CD4-positive, alpha-beta T cell treated with Interleukin-17A for 1 hour (primary cell): ENCODE results near the gene HIPK2.

Experiments used
- DNase-seq: peaks from one replicate; pipeline ENCODE4 v3.0.0-alpha.2; 2020

HIPK2 gene

DNA sequence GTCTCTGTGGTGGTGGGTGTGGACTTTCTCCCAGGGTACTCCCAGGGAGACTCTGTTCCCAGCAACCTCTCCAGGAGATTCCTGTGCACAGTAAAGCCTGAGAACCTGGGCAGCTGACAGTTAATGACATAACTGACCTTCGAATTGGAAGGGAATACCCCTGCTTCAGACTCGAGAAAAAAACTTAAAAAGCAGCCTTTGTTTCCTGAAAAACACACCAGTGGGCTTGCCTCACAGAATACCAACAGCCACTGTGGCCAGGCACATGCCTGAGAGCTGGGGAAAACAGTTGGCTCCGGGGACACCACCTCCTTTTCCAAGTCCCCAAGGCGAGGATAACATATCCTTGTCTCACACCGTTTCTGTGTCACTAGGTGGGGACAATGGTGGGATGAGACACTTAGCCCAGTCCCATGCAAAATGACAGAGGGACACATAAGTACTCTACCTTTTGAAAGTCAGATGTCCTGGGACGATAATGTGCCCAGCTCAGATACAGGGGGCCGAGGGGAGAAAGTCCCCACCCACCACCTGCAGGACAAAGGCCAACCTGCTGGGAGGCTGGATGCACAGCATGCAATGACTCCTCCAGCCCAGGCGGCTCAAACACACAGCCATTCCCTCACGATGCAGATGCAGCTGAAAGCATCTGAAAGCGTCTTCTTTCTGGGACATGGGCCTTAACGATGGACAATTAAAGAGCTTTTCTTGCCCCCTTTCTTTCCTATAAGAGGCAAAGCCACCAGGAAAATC is 65.6 kb downstream of the HIPK2 start:
- DNase-seq = no peak

DNA sequence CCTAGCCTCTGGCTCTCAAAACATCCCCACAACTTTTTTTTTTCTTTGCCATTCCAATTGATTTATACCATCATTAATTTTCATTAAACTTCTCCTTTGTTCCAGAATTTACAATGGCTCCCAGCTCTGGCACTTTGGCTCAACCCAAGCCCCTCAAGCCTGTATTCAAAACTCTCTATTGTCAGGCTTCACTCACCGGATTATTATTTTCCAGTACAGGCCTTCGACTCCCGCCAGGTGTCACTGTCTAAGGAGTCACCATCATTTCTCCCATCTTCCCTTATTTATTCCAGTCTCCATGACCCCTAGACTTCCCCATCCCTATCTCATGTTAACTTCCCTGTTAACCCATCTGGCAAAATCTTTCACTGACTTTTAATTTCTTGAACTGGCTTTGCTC is 67.8 kb downstream of the HIPK2 start:
- DNase-seq = no peak

DNA sequence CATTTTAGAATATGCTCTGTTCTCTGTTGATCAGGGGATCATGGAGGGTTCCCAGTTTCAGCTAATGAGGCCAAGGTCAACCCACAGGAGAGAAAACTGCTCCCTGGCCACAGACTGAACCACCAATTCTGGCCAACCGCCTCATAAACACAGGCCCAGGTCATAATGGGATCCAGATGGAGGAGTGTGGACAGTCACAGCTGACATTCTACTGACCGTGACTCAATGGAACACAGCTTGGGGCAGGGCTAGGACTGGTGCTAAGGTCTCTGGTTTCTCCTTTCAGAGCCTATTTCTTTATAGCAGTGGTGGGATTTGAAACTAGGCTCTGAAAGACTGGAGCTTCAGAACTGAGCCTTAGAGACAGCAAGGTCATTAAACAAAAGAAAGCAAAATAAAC is 68.3 kb downstream of the HIPK2 start:
- no peak for DNase-seq

DNA sequence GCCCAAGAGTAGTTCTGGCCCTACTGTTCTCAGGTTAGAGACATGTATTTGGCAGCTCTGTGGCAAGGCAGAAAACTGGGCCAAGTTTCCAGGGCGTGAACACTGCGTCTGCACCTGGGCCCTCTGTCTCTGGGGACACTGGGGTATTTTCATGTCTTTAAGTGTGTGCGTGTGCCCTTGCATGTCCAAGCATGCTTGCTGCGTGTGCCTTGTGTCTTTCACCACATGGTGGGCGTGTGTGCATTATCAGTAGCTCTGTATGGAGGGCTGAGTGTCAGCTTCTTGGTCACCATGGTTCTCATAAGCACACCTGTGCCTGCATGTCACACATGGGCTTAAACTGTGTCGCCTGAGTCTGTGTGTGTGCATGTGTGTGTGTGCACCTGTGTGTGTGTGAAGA is 69.3 kb downstream of the HIPK2 start:
- DNase-seq = no peak

DNA sequence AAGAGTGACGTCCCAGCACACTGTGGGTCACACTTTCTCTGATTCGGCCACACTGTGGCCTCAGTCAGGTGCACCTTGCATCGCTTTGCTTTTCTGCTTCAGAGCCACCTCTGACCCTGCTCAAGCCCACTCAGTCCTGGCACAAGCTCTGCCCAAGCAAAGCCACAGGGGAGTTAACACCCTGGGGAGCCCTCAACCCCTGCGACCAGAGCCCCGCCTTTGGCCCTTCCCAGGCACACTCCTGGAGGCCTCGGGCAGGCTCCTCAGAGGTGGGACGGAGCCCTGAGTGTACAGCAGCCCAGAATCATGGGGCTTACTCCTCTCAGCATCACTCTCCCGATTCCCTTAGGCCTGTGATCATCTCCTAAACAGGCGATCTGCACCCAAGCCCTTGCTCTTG is 71.0 kb downstream of the HIPK2 start:
- DNase-seq = no peak

DNA sequence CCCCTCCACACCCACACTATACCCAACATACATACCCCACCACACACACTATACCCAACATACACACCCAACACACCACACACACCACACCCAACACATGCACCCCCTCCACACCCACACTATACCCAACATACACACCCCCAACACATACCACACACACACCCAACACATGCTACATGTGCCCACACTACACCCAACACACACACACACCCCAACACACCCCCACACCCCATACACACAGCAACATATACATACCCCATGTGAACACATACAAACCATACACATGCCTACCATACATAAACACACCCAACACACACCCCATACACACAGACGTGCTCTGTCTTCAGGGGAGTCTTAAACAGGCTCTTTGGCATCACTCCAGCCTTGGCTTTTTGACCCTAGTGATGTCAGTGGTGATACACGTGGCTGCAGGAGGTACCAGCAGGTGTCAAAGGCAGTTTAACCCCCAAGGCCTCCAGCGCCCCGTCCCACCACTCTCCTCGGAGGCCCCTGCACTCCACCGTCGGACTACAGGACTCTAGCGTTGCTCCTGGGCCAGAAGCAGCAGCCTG is 73.4 kb downstream of the HIPK2 start:
- DNase-seq = no peak

DNA sequence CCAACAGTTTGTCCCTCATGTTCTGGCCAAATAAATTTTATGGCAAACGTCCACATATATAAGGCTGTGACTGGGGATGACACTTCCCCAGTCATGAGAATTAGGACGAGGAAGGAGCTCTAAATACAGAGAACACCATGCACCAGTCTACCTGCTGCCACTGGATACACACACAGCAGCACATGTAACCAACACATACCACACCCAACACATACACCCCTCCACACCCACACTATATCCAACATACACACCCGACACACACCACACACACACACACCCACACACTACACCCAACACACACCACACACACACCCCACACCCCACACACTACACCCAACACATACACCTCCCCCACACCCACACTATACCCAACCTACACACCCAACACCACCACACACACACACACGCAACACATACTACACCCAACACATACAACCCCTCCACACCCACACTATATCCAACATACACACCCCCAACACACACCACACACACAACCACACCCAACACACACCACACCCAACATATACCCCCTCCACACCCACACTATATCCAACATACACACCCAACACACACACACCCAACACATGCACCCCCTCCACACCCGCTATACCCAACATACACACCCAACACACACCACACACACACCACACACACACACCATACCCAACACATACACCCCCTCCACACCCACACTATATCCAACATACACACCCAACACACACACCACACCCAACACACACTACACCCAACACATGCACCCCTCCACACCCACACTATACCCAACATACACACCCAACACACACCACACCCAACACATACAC is 74.1 kb downstream of the HIPK2 start:
- DNase-seq = no peak

DNA sequence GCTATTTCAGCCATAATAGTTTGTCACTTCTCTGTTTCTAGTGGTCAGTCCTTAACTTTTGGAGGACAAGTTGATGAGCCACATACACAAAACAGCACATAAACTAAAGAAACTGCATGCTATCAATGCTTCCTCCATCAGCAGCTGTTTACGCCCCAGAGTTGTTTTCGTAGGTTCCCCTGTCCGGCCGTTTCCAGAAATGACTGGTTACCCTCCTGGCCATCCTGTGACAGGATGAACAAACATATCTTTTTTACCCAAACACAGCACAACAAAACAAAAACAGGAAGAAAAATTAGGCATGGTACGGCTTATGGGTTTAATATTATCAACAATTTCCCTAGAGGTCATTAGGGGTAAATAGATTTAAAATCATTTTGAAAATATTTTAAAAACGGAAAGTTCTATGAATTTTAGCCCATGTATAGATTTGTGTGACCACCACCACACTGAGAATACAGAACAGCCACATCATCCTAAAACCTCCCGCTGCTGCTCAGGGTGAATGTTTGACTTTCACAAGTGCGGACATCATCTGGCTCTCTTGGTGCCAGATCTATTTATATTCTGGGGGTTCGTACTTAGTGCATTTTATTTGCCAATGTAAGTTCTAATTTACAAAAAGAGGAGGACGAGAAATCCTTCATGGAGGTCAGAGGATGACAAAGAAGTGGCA is 74.8 kb downstream of the HIPK2 start:
- no peak for DNase-seq

DNA sequence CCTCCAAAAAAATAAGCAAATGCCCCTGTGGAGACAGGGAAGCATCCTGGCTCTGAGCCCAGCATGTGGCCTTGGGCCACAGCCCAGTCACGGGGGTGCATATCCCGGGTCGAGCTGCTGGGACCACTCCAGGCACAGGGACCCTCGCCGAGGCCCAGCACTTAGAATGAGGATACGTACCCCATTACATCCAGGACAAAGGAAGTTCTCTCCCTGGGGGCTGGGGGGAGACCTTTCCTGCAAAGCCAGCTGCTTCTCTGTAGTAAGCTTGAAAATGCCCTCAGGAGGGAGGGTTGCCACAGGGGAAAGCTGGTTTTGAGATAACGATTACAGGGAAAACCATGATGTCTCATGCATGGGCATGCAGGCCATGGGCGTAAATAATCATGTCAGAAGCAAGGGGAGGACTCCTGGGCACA is 75.5 kb downstream of the HIPK2 start:
- no peak for DNase-seq

DNA sequence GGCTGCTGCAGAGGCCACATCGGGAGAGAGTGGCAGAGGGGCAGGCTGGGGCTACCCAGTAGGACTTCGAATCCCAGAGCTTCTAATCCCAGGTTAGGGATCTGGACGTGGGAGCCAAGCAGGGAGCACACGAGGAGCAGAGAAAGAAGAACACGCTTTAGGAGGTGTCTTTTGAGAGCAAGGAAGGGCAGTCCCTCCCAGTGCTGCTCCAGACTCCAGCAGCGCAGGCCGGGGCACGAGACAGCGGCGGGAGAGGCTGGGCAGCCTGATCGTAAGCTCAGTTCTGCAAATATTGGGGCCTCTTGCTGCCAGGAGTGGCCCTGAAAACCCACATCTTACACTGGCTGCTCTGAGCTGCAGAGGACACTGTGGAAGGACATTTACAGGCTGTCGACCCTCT is 75.9 kb downstream of the HIPK2 start:
- no peak for DNase-seq

DNA sequence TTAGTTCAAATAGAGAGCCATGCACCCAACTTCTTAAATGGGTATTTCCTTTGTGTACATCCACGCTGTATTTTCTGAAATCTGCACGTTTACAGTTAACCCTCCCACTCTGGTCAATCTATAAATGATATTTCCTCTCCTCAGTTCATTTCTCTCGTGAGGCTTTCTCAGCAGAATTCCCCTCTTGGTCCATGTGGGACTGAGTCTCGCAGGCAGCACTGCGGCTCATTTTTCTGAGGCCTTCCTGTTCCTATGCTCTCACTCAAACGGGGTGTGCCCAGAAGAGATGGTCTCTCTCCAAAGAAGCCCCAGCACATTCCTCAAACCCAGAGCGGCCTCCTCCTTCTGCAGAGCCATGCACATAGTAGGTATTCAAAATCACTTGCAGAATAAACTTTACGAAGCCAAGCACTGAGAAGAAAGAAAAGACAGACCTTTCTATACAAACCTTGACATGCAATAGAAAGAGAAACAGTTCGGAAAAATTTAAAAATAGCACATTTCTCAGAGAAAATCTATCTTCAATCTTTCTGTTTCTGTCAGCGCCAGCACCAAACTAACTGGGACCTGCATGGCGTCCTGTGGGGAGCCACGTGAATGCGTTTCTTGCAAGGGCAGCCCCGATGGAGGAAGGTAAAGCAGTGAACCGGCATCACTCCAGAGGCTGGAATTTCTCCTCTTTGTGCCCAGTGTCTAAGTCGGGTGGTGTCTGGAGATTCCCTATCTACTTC is 77.1 kb downstream of the HIPK2 start:
- no peak for DNase-seq

DNA sequence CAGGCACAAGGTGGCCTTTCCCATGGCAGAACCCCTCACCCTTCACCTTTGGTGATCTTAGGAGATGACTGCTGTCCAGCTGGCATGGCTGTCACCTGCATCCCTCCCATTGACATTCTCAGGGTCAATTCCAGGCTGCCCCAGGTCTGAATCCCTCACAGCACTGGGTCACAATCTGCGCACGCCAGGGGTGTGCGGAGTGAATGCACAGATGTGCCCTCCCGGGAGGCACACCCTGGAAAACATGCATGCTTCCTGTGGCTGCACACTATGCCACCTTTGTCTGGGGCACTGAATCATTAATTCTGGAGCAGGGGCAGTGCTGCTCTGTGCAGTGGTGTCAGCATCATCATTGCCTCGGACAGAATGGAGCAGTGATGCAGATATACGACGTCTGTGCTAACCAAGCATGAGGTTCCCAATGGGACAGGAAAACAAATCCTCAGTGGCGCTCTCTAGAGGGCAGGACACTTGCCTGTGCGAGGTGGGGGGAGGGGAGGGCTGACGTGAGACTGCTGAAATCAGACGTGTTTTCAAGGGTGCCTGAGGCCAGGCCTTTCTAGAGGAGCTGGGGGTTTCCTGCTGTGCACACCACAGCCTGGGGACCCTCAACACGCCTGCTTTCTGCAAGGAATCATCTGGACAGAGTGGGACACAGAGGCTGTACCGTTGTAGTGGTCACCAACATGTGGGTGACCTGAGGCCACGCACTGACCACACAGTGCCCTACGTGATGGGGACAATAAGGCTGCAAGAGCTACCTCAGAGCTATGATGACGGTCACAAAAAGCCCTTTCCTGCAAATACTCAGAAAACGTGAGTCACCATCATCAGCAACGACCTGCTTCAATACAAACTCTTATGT is 77.9 kb downstream of the HIPK2 start:
- DNase-seq = no peak

DNA sequence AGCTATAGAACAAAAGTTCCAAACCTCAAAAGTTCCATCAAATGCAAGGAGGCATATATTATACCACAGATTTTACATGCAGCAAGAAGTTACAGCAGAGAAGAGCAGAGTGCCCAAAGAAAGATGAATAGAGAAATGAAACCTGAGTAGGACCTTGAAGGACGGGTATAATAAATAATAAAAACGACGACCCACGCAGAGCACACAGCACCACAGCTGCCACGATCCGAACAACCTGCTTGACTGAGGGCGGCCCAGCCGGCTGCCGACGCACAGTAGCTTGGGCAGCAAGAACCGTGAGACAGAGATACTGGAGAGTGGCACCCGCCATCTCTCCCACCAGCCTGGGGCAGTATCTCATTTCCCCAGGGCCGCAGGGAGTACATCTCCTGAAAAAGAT is 79.0 kb downstream of the HIPK2 start:
- DNase-seq = no peak

DNA sequence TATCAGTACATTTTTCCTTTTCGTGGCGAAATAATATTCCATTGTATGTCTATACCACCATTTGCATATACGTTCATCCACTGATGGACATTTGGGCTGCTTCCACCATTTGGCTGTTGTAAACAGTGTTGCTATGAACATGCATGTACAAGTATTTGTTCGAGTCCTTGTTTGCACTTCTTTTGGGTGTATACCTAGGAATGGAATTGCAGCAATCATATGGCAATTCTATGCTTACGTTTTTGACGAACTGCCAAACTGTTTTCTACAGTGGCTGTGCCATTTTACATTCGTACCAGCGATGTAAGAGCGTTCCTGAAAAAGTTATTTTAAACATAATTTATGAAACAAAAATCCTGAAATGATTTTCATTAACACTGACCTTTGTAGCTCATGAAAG is 79.5 kb downstream of the HIPK2 start:
- no peak for DNase-seq

DNA sequence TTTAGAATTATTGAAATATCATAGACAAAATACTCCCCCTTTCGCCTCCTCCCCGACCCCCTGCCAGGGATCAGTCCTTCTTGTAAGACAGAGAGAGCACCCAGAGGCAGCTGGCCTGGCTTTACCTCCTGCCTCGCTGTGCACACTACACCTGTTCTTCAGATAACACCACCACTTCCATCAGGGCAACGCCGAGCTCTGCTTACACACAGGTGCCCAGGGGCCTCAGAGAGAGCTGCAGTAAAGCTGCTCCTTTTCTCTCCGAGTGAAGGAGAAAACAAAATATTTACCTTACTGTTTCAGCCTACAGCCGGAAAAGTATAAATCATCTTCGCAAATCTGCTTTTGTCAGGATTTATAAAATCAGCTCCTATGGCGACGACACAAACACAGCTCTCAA is 80.7 kb downstream of the HIPK2 start:
- DNase-seq = no peak

DNA sequence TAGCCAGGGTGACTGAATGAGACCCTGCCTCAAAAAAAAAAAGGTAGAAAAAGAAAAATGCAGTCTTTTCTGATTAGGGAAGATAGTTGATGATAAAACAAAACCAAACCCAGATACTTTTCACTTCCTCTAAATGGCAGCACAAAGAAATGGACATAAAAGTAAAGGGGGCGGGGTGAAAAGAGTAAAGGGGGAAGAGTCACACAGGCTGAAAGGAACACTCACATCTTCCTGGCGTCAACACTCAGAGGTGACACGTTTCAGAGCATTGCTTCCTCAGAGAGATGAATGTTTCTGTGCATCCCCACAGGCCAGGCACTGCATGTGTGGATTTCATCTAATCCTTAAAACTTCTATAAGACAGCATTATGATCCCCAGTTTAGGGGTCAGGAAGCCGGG is 81.2 kb downstream of the HIPK2 start:
- no peak for DNase-seq

DNA sequence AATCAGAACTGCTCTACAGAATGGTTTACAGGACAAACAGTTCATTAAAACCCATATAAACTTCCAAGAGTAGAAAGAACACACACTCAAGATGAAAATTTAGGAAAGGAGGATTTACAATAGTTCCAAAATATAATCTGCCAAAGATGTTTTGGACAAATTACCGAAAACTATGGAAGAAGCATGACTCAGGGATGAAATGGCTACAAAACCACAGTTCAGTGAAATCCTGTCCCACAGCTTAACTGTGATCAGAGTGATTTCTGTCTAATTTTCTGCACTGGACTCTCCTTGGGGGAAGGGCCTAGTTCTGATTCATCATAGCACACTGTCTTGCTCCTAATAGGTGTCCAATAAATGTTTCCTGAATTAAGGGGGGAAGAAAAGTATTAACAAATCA is 82.2 kb downstream of the HIPK2 start:
- no peak for DNase-seq

DNA sequence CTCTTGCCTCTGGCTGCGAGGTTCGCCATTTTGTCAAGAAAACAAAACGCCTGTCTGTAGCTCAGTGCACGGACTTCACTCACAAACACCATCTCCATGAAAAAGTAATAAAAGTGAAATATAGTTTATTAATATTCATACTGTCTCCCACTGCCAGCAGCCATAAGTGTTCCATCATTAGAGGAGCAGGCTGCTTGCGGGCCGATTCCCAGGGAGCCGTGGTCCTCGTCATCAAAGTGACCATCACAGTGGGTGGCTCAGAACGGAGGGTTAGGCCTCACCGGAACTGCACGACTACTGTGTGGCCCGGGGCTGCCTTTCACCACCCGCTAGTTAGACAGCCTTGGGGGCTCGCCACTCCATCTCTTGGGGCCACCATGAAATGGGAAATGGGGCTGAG is 82.7 kb downstream of the HIPK2 start:
- DNase-seq = no peak

DNA sequence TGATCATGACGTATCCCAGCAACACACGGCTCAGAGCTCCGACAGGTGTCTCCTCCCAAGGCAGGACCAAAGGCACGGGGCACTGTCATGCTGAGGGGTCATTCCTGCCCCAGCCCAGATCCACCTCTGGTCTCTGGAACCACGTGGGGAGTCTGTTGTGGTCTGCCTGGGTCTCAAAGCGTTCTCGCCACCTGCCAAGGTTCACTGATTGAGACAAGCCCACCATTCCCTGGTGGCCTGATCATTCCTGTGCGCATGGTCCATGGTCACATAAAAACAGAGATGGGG is 83.5 kb downstream of the HIPK2 start:
- DNase-seq = no peak

DNA sequence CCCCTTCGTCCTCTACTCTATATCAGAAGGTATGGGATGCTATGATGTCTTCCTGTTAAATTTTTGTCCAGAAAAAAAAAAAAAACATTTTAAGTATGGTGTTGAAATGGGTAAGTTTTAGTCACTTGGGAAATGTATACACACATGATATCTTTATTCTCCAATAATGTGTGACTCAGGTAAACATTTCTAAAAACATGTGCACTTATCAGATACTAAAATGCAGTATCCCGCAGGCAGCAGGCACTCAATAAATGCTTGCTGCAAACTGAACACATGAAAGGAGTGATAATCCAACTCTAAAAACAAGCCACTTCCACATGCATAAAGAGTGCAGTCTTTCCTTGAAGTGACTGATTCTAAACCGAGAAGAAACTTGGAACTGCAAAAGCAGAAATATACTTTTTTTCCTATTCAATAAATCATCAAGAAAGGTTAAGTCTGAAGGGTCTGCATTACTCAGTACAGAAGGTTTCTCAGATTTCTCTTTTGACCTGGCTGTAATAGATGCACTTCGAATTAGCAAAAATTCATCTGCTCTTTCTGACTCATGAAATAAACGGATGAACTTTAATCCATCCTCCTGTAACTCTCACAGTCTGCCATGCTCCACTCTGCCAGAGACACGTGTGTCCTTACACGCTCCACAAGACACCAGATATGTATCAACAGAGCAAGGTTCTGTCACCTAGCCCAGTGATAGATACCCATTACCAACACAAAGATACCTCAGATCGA is 84.0 kb downstream of the HIPK2 start:
- DNase-seq = no peak

DNA sequence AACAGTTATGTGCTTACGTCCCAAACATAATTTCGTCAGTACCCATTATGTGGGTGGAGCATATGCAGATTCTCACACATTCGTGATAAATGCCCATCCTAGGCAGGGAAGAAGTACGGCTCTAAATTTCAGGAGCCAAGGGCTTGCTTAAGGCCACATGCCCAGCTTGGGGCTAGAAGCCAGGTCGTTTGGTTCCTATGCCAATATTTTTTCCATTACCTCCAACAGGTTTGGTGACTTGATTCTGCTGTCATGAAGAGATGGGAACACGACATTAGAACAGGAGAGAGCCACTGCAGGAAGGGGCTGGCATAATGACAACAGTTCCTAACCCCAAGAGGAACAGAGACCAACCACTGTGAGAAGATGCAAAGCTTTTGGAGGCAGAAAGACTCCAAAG is 85.1 kb downstream of the HIPK2 start:
- no peak for DNase-seq
